Hepatocyte (in vitro differentiated cells): ENCODE data around the gene PSMB7. TPM values are rescaled to one million over a fixed set of nuclear protein-coding genes. Genes with fewer than 3 reads are reported as not detected.

Experiments used
- DNase-seq: peaks from one replicate; pipeline ENCODE4 v3.0.0-alpha.2; 2016; ENCODE audit warnings: low spot score
- H2AFZ ChIP-seq: fragments of 200-600 bp; sonication (generic); 2 replicates; pipeline ENCODE4 v1.6.0; 2016; ENCODE audit warnings: antibody characterized with exemption, mild to moderate bottlenecking
- H3K27ac ChIP-seq: fragments of 200-600 bp; sonication (generic); 2 replicates; pipeline ENCODE4 v1.5.1; 2016; ENCODE audit warnings: mild to moderate bottlenecking
- H3K27me3 ChIP-seq: fragments of 200-600 bp; sonication (generic); 2 replicates; pipeline ENCODE4 v1.6.1; 2016
- H3K36me3 ChIP-seq: fragments of 200-600 bp; sonication (generic); replicated peaks from 2 replicates; pipeline ENCODE4 v1.5.1; 2016; ENCODE audit warnings: low read depth; ENCODE audit not compliant: insufficient read depth
- H3K4me1 ChIP-seq: fragments of 200-600 bp; sonication (generic); 2 replicates; pipeline ENCODE4 v1.5.1; 2016; ENCODE audit warnings: mild to moderate bottlenecking, moderate library complexity; ENCODE audit not compliant: insufficient read depth
- H3K4me2 ChIP-seq: fragments of 200-600 bp; sonication (generic); 2 replicates; pipeline ENCODE4 v1.6.0; 2016
- H3K4me3 ChIP-seq: fragments of 200-600 bp; sonication (generic); 2 replicates; pipeline ENCODE4 v1.5.1; 2016; ENCODE audit warnings: mild to moderate bottlenecking
- H3K79me2 ChIP-seq: fragments of 200-600 bp; sonication (generic); 2 replicates; pipeline ENCODE4 v1.6.0; 2017; ENCODE audit warnings: mild to moderate bottlenecking
- H3K9me2 ChIP-seq: fragments of 200-600 bp; sonication (generic); replicated peaks from 2 replicates; pipeline ENCODE4 v1.6.0; 2017; ENCODE audit warnings: mild to moderate bottlenecking; ENCODE audit not compliant: insufficient read depth
- H3K9me3 ChIP-seq: fragments of 200-600 bp; sonication (generic); 2 replicates; pipeline ENCODE4 v1.5.1; 2016; ENCODE audit warnings: low read depth, mild to moderate bottlenecking
- H4K20me1 ChIP-seq: fragments of 200-600 bp; sonication (generic); 2 replicates; pipeline ENCODE4 v1.6.0; 2016; ENCODE audit warnings: mild to moderate bottlenecking; ENCODE audit not compliant: insufficient read depth, poor library complexity, severe bottlenecking
- EZH2 ChIP-seq: fragments of 200-600 bp; sonication (generic); IDR thresholded peaks from 2 replicates; pipeline ENCODE4 v1.6.1; 2016; ENCODE audit warnings: antibody characterized with exemption, mild to moderate bottlenecking, borderline replicate concordance
- EZH2phosphoT487 ChIP-seq: fragments of 200-600 bp; sonication (generic); IDR thresholded peaks from one replicate; pipeline ENCODE4 v1.6.1; 2018; ENCODE audit warnings: antibody characterized with exemption, mild to moderate bottlenecking, low read depth, moderate library complexity; ENCODE audit not compliant: unreplicated experiment, severe bottlenecking
- WGBS: methylation state at CpG from one replicate; pipeline ENCODE4 v1.1.6; 2016; ENCODE audit warnings: low lambda C conversion rate; ENCODE audit errors: missing lambda C conversion rate; 5-methylcytosine and 5-hydroxymethylcytosine counted together
- polyA plus RNA-seq: library from polyadenylated mRNA; unstranded; fragments of >200 nt; fragmentation: Nextera tagmentation; extraction: Ambion mirVana; gene quantifications from 2 replicates; pipeline ENCODE4 v1.2.1, GENCODE V29; 2016
- total RNA-seq: library from RNA; depleted of rRNA; stranded (reverse); fragments of >200 nt; gene quantifications from 2 replicates; pipeline ENCODE4 v1.2.3, GENCODE V29; 2014
- TF ChIP-seq, protein P1 (sequence below): fragments of 200-600 bp; sonication (generic); IDR thresholded peaks from 2 replicates; pipeline ENCODE4 v1.5.1; 2016; ENCODE audit warnings: antibody characterized with exemption, mild to moderate bottlenecking; ENCODE audit not compliant: poor library complexity

Gene PSMB7
- total and polyA plus RNA-seq, 2 experiments from 2014 or later = 189 to 197 TPM

GRCh38 chr9:124415852-124416484, 726 bp upstream of the PSMB7 start:
- DNase-seq = no peak

DNA sequence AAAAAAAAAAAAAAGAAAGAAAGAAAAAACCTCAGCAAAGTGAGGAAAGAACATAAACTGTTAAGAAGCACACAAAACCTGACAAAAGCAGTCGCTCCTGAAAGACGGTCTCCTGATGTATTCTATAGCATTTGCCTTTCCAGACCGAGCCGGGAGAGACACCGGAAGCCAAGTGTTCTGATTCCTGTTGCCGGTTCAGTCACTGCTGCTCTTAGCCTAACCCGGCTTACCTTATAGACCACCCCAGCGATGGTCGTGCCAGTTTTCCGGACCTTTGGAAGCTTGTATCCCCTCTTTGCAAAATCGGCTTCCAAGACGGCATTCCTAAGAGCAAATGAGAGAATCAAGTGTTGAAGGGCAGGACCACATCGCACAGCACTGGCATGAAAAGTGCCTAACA, 630 bp downstream of the PSMB7 start:
- H2AFZ ChIP-seq = peak overlapping the region; percentile 50
- 26% methylated on average over 13 of the region's 13 CpGs for WGBS

More at GRCh38 chr9:124415852-124416484, 726 bp upstream of the PSMB7 start:
- H3K4me3 ChIP-seq = no peak overlapping the region
- H2AFZ ChIP-seq = peak overlapping the region; percentile 73
- TF ChIP-seq EZH2 (no peak), EZH2phosphoT487 (no peak)
- TF ChIP-seq, protein P1, sequence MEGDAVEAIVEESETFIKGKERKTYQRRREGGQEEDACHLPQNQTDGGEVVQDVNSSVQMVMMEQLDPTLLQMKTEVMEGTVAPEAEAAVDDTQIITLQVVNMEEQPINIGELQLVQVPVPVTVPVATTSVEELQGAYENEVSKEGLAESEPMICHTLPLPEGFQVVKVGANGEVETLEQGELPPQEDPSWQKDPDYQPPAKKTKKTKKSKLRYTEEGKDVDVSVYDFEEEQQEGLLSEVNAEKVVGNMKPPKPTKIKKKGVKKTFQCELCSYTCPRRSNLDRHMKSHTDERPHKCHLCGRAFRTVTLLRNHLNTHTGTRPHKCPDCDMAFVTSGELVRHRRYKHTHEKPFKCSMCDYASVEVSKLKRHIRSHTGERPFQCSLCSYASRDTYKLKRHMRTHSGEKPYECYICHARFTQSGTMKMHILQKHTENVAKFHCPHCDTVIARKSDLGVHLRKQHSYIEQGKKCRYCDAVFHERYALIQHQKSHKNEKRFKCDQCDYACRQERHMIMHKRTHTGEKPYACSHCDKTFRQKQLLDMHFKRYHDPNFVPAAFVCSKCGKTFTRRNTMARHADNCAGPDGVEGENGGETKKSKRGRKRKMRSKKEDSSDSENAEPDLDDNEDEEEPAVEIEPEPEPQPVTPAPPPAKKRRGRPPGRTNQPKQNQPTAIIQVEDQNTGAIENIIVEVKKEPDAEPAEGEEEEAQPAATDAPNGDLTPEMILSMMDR = no peak
- no peaks in the 10 kb centered on the region for H3K9me2 ChIP-seq
- no peaks in the 10 kb centered on the region for H3K9me3 ChIP-seq
- no peak overlapping the region for H3K27ac ChIP-seq
- peaks cover 11% of the 10 kb centered on the region for H3K4me1 ChIP-seq
- H3K27me3 ChIP-seq = no peaks in the 10 kb centered on the region
- H3K36me3 ChIP-seq = peaks cover 8% of the 10 kb centered on the region
- WGBS = 85% methylated on average over 17 of the region's 17 CpGs
- H3K4me2 ChIP-seq = peak overlapping the region; percentile 65
- H3K79me2 ChIP-seq = peaks cover 27% of the 10 kb centered on the region
- H4K20me1 ChIP-seq = no peaks in the 10 kb centered on the region

DNA sequence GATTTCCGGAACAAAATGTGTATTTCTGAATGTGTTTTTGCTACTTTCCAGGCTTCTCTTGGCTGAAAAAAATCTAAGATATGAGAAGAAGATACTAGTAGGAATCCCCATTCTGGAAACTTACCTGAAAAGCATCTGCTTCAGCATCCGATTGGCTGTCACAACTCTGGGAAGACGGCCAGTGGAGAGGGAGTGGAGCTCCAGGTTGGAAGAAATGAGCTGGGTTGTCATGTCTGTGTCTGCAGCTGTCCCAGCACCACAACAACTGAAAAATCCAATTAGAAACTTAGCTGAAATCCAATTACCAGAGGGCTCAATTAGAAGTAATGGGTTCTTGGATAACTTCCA, 3.0 kb downstream of the PSMB7 start:
- Histone ChIP-seq H3K27ac (no peak overlapping the region), H3K4me1 (peaks cover 11% of the 10 kb centered on the region), H3K4me3 (no peak overlapping the region), H4K20me1 (peaks cover 3% of the 10 kb centered on the region), H2AFZ (no peak overlapping the region), H3K4me2 (no peak overlapping the region), H3K79me2 (peaks cover 55% of the 10 kb centered on the region), H3K9me3 (no peaks in the 10 kb centered on the region), H3K27me3 (no peaks in the 10 kb centered on the region), H3K36me3 (peaks cover 8% of the 10 kb centered on the region), H3K9me2 (no peaks in the 10 kb centered on the region)
- DNase-seq = no peak
- TF ChIP-seq EZH2 (no peak), EZH2phosphoT487 (no peak)
- TF ChIP-seq, protein P1 = no peak
- WGBS = 92% methylated on average over 3 of the region's 3 CpGs

More for the DNA sequence above, 630 bp downstream of the PSMB7 start:
- Histone ChIP-seq H3K4me2 (peak overlapping the region; percentile 97), H3K27me3 (no peaks in the 10 kb centered on the region), H4K20me1 (no peaks in the 10 kb centered on the region), H3K4me1 (peaks cover 11% of the 10 kb centered on the region), H3K4me3 (peak overlapping the region; percentile 95), H3K9me2 (no peaks in the 10 kb centered on the region), H3K27ac (peak overlapping the region; percentile 61), H3K79me2 (peaks cover 33% of the 10 kb centered on the region), H3K9me3 (no peaks in the 10 kb centered on the region), H3K36me3 (peaks cover 8% of the 10 kb centered on the region)
- TF ChIP-seq, protein P1 = no peak
- TF ChIP-seq EZH2 (no peak), EZH2phosphoT487 (no peak)
- no peak for DNase-seq
